Gastroesophageal sphincter (tissue), 3 donors: ENCODE measurements around the gene C12orf75.

Source experiments
- POLR2A ChIP-seq, 2 donors: fragments of 450-650 bp; IDR thresholded peaks; one replicate each; pipeline ENCODE4 v1.6.1; 2017; ENCODE audit warnings: antibody characterized with exemption in 2 of 2, mild to moderate bottlenecking in 2 of 2, moderate library complexity in 1 of 2
- POLR2AphosphoS5 ChIP-seq: sonication (generic); formaldehyde crosslinking; IDR thresholded peaks from one replicate; pipeline ENCODE4 v1.6.1; 2017; ENCODE audit warnings: antibody characterized with exemption
- TF ChIP-seq, protein P1 (sequence below), 4 experiments: fragments of 200-600 bp in 2 of 4; fragments of 450-650 bp in 2 of 4; sonication (generic) in 1 of 4; IDR thresholded peaks; one replicate each; pipeline ENCODE4 v1.5.1; 2017 to 2019; ENCODE audit warnings: antibody characterized with exemption in 4 of 4, mild to moderate bottlenecking in 2 of 4, moderate library complexity in 2 of 4

DNA sequence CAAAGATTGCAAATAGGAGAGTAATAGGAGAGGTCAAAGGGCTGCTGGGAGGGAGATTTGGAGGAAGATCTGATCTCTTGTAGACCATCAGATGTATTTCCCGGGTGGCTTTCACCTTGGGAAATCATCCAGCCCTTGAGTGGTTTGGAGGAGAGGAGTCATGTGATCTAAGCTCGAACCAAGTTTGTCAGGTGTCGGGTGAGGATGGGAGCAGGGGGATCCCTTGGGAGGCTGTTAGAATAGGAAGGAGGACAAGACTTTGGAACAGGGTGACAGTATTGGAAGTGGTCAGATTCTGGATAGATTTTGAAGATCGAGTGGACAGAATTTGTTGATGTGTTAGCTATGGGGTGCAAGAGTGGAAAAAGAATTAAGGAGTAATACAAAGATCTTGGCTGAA lies 46.6 kb downstream of the C12orf75 start:
- no peak for TF ChIP-seq POLR2A (IDR thresholded peaks at IDR 0.05)
- TF ChIP-seq, protein P1, sequence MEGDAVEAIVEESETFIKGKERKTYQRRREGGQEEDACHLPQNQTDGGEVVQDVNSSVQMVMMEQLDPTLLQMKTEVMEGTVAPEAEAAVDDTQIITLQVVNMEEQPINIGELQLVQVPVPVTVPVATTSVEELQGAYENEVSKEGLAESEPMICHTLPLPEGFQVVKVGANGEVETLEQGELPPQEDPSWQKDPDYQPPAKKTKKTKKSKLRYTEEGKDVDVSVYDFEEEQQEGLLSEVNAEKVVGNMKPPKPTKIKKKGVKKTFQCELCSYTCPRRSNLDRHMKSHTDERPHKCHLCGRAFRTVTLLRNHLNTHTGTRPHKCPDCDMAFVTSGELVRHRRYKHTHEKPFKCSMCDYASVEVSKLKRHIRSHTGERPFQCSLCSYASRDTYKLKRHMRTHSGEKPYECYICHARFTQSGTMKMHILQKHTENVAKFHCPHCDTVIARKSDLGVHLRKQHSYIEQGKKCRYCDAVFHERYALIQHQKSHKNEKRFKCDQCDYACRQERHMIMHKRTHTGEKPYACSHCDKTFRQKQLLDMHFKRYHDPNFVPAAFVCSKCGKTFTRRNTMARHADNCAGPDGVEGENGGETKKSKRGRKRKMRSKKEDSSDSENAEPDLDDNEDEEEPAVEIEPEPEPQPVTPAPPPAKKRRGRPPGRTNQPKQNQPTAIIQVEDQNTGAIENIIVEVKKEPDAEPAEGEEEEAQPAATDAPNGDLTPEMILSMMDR (IDR thresholded peaks at IDR 0.05) = no peak
- no peak for TF ChIP-seq POLR2AphosphoS5
